H9 (cell line): ENCODE results near the gene KCNK10. TPM values are rescaled to one million over a fixed set of nuclear protein-coding genes. Genes with fewer than 3 reads are reported as not detected.

Experiments
- DNase-seq: peaks from one replicate; pipeline ENCODE4 v3.0.0-alpha.2; 2017
- H2AFZ ChIP-seq: one replicate; pipeline ENCODE4 v1.6.1; 2013; ENCODE audit warnings: mild to moderate bottlenecking, low read length, control low read depth, moderate library complexity
- H2AK5ac ChIP-seq: 2 replicates; pipeline ENCODE4 v1.6.1; 2013; ENCODE audit warnings: low read length, control low read depth, mixed read lengths; ENCODE audit not compliant: insufficient read length
- H2BK120ac ChIP-seq: one replicate; pipeline ENCODE4 v1.6.1; 2013; ENCODE audit warnings: low read depth, mild to moderate bottlenecking, low read length, control low read depth, inconsistent platforms; ENCODE audit not compliant: poor library complexity, severe bottlenecking
- H2BK12ac ChIP-seq: 2 replicates; pipeline ENCODE4 v1.6.1; 2013; ENCODE audit warnings: low read length, control low read depth, mixed read lengths, low read depth; ENCODE audit not compliant: insufficient read length
- H2BK15ac ChIP-seq: 2 replicates; pipeline ENCODE4 v1.6.1; 2013; ENCODE audit warnings: low read depth, low read length, control low read depth
- H2BK20ac ChIP-seq: one replicate; pipeline ENCODE4 v1.6.1; 2013; ENCODE audit warnings: low read depth, mild to moderate bottlenecking, low read length, control low read depth, inconsistent platforms; ENCODE audit not compliant: poor library complexity, severe bottlenecking
- H2BK5ac ChIP-seq: 2 replicates; pipeline ENCODE4 v1.6.1; 2013; ENCODE audit warnings: low read length, control low read depth, mixed read lengths; ENCODE audit not compliant: insufficient read length
- H3K14ac ChIP-seq: 2 replicates; pipeline ENCODE4 v1.6.1; 2013; ENCODE audit warnings: low read length, control low read depth; ENCODE audit not compliant: insufficient read depth
- H3K18ac ChIP-seq: 2 replicates; pipeline ENCODE4 v1.6.1; 2013; ENCODE audit warnings: low read depth, mild to moderate bottlenecking, mixed read lengths, low read length, control low read depth; ENCODE audit not compliant: insufficient read length
- H3K23ac ChIP-seq: 2 replicates; pipeline ENCODE4 v1.6.1; 2013; ENCODE audit warnings: low read length, control low read depth, mixed read lengths, low read depth; ENCODE audit not compliant: insufficient read length
- H3K23me2 ChIP-seq: 2 replicates; pipeline ENCODE4 v1.6.1; 2013; ENCODE audit warnings: low read depth, mild to moderate bottlenecking, mixed read lengths, low read length, control low read depth; ENCODE audit not compliant: insufficient read length, poor library complexity, severe bottlenecking
- H3K27ac ChIP-seq: 2 replicates; pipeline ENCODE4 v1.5.1; 2013; ENCODE audit warnings: low read length, control low read depth, mixed read lengths, low read depth; ENCODE audit not compliant: insufficient read length
- H3K27me3 ChIP-seq: 2 replicates; pipeline ENCODE4 v1.6.1; 2013; ENCODE audit warnings: low read length, control low read depth, inconsistent platforms; ENCODE audit not compliant: insufficient read depth
- H3K4ac ChIP-seq: 2 replicates; pipeline ENCODE4 v1.6.1; 2013; ENCODE audit warnings: low read depth, mild to moderate bottlenecking, control low read depth, inconsistent platforms, low read length, moderate library complexity
- H3K4me1 ChIP-seq: 2 replicates; pipeline ENCODE4 v1.6.1; 2013; ENCODE audit warnings: low read length, control low read depth, inconsistent platforms; ENCODE audit not compliant: insufficient read depth
- H3K4me2 ChIP-seq: 2 replicates; pipeline ENCODE4 v1.6.1; 2013; ENCODE audit warnings: low read length, control low read depth, mixed read lengths; ENCODE audit not compliant: insufficient read length, insufficient read depth
- H3K56ac ChIP-seq: 2 replicates; pipeline ENCODE4 v1.6.1; 2013; ENCODE audit warnings: low read depth, mild to moderate bottlenecking, mixed read lengths, low read length, control low read depth; ENCODE audit not compliant: insufficient read length
- H3K79me1 ChIP-seq: 2 replicates; pipeline ENCODE4 v1.6.1; 2013; ENCODE audit warnings: low read depth, mild to moderate bottlenecking, moderate library complexity, low read length, control low read depth, inconsistent platforms; ENCODE audit not compliant: insufficient read depth, poor library complexity, severe bottlenecking
- H3K79me2 ChIP-seq: 2 replicates; pipeline ENCODE4 v1.6.1; 2013; ENCODE audit warnings: low read length, control low read depth, inconsistent platforms; ENCODE audit not compliant: insufficient read depth
- H3K9ac ChIP-seq: 2 replicates; pipeline ENCODE4 v1.6.1; 2013; ENCODE audit warnings: low read length, control low read depth, mixed read lengths; ENCODE audit not compliant: insufficient read length; ENCODE audit errors: extremely low read depth
- H3K9me3 ChIP-seq: one replicate; pipeline ENCODE4 v1.6.1; 2013; ENCODE audit warnings: low read depth, low read length, inconsistent platforms; ENCODE audit not compliant: control insufficient read depth
- H3T11ph ChIP-seq: one replicate; pipeline ENCODE4 v1.6.1; 2013; ENCODE audit warnings: mild to moderate bottlenecking, low read length, control low read depth, inconsistent platforms
- H4K20me1 ChIP-seq: one replicate; pipeline ENCODE4 v1.6.1; 2013; ENCODE audit not compliant: control insufficient read depth, insufficient read length, insufficient read depth
- H4K5ac ChIP-seq: 2 replicates; pipeline ENCODE4 v1.6.1; 2013; ENCODE audit warnings: low read depth, mild to moderate bottlenecking, mixed read lengths, low read length, control low read depth; ENCODE audit not compliant: insufficient read length
- H4K8ac ChIP-seq: replicated peaks from 2 replicates; pipeline ENCODE4 v1.6.1; 2013; ENCODE audit warnings: low read length, control low read depth, mixed read lengths, low read depth; ENCODE audit not compliant: insufficient read length
- H4K91ac ChIP-seq: 2 replicates; pipeline ENCODE4 v1.6.1; 2013; ENCODE audit warnings: low read depth, mild to moderate bottlenecking, moderate library complexity, mixed read lengths, low read length, control low read depth; ENCODE audit not compliant: insufficient read length
- H3K27ac Mint-ChIP-seq, 3 experiments: 2 replicates in 2 of 3; 3 replicates in 1 of 3; pipeline ENCODE4 v1.8.0; 2020 to 2021; ENCODE audit warnings: mixed read lengths in 3 of 3, mild to moderate bottlenecking in 1 of 3, moderate library complexity in 1 of 3
- H3K27me3 Mint-ChIP-seq: 2 replicates; pipeline ENCODE4 v1.8.0; 2021; ENCODE audit warnings: low read depth, mild to moderate bottlenecking, moderate library complexity, mixed read lengths
- H3K36me3 Mint-ChIP-seq, 3 experiments: 2 replicates in 2 of 3; 3 replicates in 1 of 3; pipeline ENCODE4 v1.8.0; 2020 to 2021; ENCODE audit warnings: low read depth in 3 of 3, mixed read lengths in 3 of 3; ENCODE audit not compliant: insufficient read depth in 1 of 3
- H3K4me1 Mint-ChIP-seq, 2 experiments: 2 replicates each; pipeline ENCODE4 v1.8.0; 2020; ENCODE audit warnings: mixed read lengths in 2 of 2
- H3K4me3 Mint-ChIP-seq, 2 experiments: 2 replicates in 1 of 2; 3 replicates in 1 of 2; pipeline ENCODE4 v1.8.0; 2020 to 2021; ENCODE audit warnings: mild to moderate bottlenecking in 2 of 2, mixed read lengths in 2 of 2, moderate library complexity in 1 of 2
- H3K9me3 Mint-ChIP-seq, 2 experiments: 2 replicates in 1 of 2; 3 replicates in 1 of 2; pipeline ENCODE4 v1.8.0; 2020; ENCODE audit warnings: mild to moderate bottlenecking in 2 of 2, mixed read lengths in 2 of 2, moderate library complexity in 1 of 2
- CTCF ChIP-seq: fragments of 200-600 bp; sonication (generic); conservative IDR thresholded peaks from 3 replicates; pipeline ENCODE4 v1.8.0; 2021; ENCODE audit warnings: antibody characterized with exemption, mild to moderate bottlenecking
- WGBS: extraction: QIAGEN DNeasy Blood & Tissue Kit; methylation state at CpG from one replicate; pipeline ENCODE4 v1.1.7; 2013; ENCODE audit warnings: missing lambda C conversion rate, low lambda C conversion rate, mixed read lengths; ENCODE audit not compliant: insufficient read length; ENCODE audit errors: extremely low coverage; 5-methylcytosine and 5-hydroxymethylcytosine counted together
- total RNA-seq: library from RNA; stranded (reverse); gene quantifications from 2 replicates; pipeline ENCODE4 v1.2.1, GENCODE V29; 2021

Gene KCNK10
- total RNA-seq, 1 experiment from 2014 or later, result 0.33 TPM

GRCh38 chr14:88194531-88194930 is 128.5 kb downstream of the KCNK10 start:
- H3K79me1 ChIP-seq, result no peaks in the 10 kb centered on the region
- H3K56ac ChIP-seq, result no peak overlapping the region
- TF ChIP-seq CTCF, result no peak
- H3K79me2 ChIP-seq, result no peaks in the 10 kb centered on the region
- H3K4me1 ChIP-seq, result no peaks in the 10 kb centered on the region
- H4K5ac ChIP-seq, result no peak overlapping the region
- H2AFZ ChIP-seq, result no peak overlapping the region
- no peak overlapping the region for H4K91ac ChIP-seq
- no peak overlapping the region for H3K9ac ChIP-seq
- H2BK120ac ChIP-seq, result no peak overlapping the region
- H3K27me3 ChIP-seq, result no peaks in the 10 kb centered on the region
- no peak overlapping the region for H2AK5ac ChIP-seq
- H3K27ac Mint-ChIP-seq, result no peak overlapping the region
- no CpG with 5 or more reads among the region's 8 CpGs for WGBS
- H2BK15ac ChIP-seq, result no peak overlapping the region
- no peak overlapping the region for H3T11ph ChIP-seq
- H3K4me1 Mint-ChIP-seq, result peaks cover 24 to 34% of the 10 kb centered on the region in 2 experiments
- no peak overlapping the region for H3K23ac ChIP-seq
- no peak overlapping the region for H3K18ac ChIP-seq
- DNase-seq, result no peak
- no peaks in the 10 kb centered on the region for H3K23me2 ChIP-seq
- H3K4me2 ChIP-seq, result no peak overlapping the region
- no peak overlapping the region for H3K4me3 Mint-ChIP-seq
- no peak overlapping the region for H3K14ac ChIP-seq
- H2BK20ac ChIP-seq, result no peak overlapping the region
- H4K8ac ChIP-seq, result no peak overlapping the region
- H3K27ac ChIP-seq, result no peak overlapping the region
- H3K36me3 Mint-ChIP-seq, result no peaks in the 10 kb centered on the region
- no peak overlapping the region for H2BK12ac ChIP-seq
- H3K9me3 Mint-ChIP-seq, result no peaks in the 10 kb centered on the region
- no peak overlapping the region for H3K4ac ChIP-seq
- no peaks in the 10 kb centered on the region for H3K9me3 ChIP-seq
- no peak overlapping the region for H2BK5ac ChIP-seq
- H3K27me3 Mint-ChIP-seq, result no peaks in the 10 kb centered on the region
- H4K20me1 ChIP-seq, result no peaks in the 10 kb centered on the region
